ENCODE measurements around the gene APEX2.
"Not testable (repeated sequence)": the region's sequence is repeated elsewhere in the genome, so short reads cannot be mapped to it uniquely, and the experiment has no call there.

The APEX2 gene

GRCh38 chrX:54980334-54980733 lies 19.8 kb upstream of the APEX2 start (continued):
- TF ChIP-seq POU6F1 (CRISPR knock-in tag; IDR thresholded peaks at IDR 0.05; ENCODE audit: borderline replicate concordance, low read depth) (no peak), ZNF8 (CRISPR knock-in tag; IDR thresholded peaks at IDR 0.05) (no peak), PPARA (CRISPR knock-in tag; IDR thresholded peaks at IDR 0.05; ENCODE audit: borderline replicate concordance) (no peak), ISL1 (CRISPR knock-in tag; IDR thresholded peaks at IDR 0.05) (no peak)

- ATAC-seq: not testable (repeated sequence)
These were observed 16.9 kb upstream of the APEX2 start for GRCh38 chrX:54983306-54983705.

DNA sequence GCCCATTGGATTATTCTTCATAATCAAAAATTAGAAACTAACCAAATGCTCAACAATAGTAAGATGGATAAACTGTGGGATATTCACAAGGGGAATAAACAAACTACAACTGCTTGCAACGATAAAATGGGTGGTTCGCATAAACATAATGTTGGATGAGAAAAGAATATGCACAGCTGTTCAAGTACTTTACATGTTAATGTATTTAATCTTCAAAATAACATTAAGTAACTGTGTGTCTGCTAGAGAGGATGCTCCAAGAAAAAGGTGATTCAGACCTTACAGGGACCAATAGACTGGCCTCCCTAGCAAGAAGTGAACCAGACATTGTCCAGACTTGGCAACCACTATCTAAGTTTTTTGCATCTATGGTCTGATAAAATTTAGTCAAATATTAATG lies 8.5 kb upstream of the APEX2 start:
- ATAC-seq: no peak
- TF ChIP-seq ZNF70 (CRISPR knock-in tag; IDR thresholded peaks at IDR 0.05): no peak
- TF ChIP-seq CSDC2 (CRISPR knock-in tag; IDR thresholded peaks at IDR 0.05): no peak
- no peak for TF ChIP-seq RARB (CRISPR knock-in tag; IDR thresholded peaks at IDR 0.05)
- TF ChIP-seq, protein P1, sequence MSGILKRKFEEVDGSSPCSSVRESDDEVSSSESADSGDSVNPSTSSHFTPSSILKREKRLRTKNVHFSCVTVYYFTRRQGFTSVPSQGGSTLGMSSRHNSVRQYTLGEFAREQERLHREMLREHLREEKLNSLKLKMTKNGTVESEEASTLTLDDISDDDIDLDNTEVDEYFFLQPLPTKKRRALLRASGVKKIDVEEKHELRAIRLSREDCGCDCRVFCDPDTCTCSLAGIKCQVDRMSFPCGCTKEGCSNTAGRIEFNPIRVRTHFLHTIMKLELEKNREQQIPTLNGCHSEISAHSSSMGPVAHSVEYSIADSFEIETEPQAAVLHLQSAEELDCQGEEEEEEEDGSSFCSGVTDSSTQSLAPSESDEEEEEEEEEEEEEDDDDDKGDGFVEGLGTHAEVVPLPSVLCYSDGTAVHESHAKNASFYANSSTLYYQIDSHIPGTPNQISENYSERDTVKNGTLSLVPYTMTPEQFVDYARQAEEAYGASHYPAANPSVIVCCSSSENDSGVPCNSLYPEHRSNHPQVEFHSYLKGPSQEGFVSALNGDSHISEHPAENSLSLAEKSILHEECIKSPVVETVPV (CRISPR knock-in tag; IDR thresholded peaks at IDR 0.05): no peak
- TF ChIP-seq CREB5 (CRISPR knock-in tag; IDR thresholded peaks at IDR 0.05; ENCODE audit: low read depth): no peak

DNA sequence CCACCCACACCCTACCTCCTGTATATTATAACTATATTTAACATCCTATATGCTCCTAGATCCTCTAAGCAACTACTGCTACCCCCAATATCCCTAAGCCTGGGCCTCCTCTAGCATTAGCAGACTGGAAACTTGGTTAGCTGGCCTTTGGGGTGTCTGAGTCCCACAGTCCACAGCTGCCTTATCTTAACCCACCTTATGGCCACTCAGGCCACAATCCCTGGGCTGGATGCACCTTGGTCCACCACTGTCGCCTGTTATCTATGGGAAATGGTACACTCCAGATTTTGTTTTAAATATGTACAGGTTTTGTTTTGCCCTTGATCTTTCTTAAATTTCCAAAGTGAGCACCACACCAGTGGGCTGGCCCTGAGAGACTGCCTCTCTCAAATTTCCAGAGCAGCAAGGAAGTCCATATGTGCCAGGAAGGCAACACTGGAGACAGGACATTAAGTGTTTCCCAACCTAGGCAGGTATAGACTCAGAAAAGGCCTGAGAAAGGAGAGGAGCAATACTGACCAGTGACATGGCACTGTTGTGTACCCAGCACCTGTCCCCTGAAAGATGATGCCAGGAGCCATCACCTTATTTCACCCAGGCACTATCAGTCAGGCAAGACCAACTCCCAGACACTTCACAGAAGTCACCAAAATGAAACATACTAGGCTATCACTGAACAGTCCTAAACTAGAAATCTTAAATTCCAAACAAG lies 7.1 kb upstream of the APEX2 start:
- ATAC-seq: no peak
- no peak for TF ChIP-seq RARB (CRISPR knock-in tag; IDR thresholded peaks at IDR 0.05)
- no peak for TF ChIP-seq TSHZ2 (CRISPR knock-in tag; IDR thresholded peaks at IDR 0.05)
- no peak for TF ChIP-seq CREB5 (CRISPR knock-in tag; IDR thresholded peaks at IDR 0.05; ENCODE audit: low read depth)
- no peak for TF ChIP-seq ZFP3 (CRISPR knock-in tag; IDR thresholded peaks at IDR 0.05)
- no peak for TF ChIP-seq ZC3H10 (CRISPR knock-in tag; IDR thresholded peaks at IDR 0.05)
- no peak for TF ChIP-seq OSR1 (CRISPR knock-in tag; IDR thresholded peaks at IDR 0.05)

- no peak for ATAC-seq
- TF ChIP-seq RARB (CRISPR knock-in tag; IDR thresholded peaks at IDR 0.05) (no peak), ESRRG (CRISPR knock-in tag; IDR thresholded peaks at IDR 0.05) (no peak), TCF4 (CRISPR knock-in tag; IDR thresholded peaks at IDR 0.05; ENCODE audit: borderline replicate concordance) (no peak), TSHZ2 (CRISPR knock-in tag; IDR thresholded peaks at IDR 0.05) (no peak), CREB5 (CRISPR knock-in tag; IDR thresholded peaks at IDR 0.05; ENCODE audit: low read depth) (no peak), PPARA (CRISPR knock-in tag; IDR thresholded peaks at IDR 0.05; ENCODE audit: borderline replicate concordance) (no peak), GLIS3 (CRISPR knock-in tag; IDR thresholded peaks at IDR 0.05) (no peak), ZFP30 (CRISPR knock-in tag; IDR thresholded peaks at IDR 0.05) (no peak), SNAI2 (CRISPR knock-in tag; IDR thresholded peaks at IDR 0.05) (no peak), ZNF70 (CRISPR knock-in tag; IDR thresholded peaks at IDR 0.05) (no peak), ISL1 (CRISPR knock-in tag; IDR thresholded peaks at IDR 0.05) (no peak), ZNF8 (CRISPR knock-in tag; IDR thresholded peaks at IDR 0.05) (no peak), ZNF565 (CRISPR knock-in tag; conservative IDR thresholded peaks at IDR 0.05; ENCODE audit: low read depth) (no peak)
- TF ChIP-seq, protein P1 (CRISPR knock-in tag; IDR thresholded peaks at IDR 0.05): no peak
These were observed 6.1 kb upstream of the APEX2 start, which contains the start of gene PFKFB1 for GRCh38 chrX:54994099-54994498. Gene PFKFB1 (minus strand): TSS chrX:54994188. CDS start chrX:54994007, 181 bp downstream.

All from SK-N-SH treated with all-trans-retinoic acid at 6 μM for 48 hours (cell line).